Sigmoid colon (tissue), 4 donors: ENCODE measurements around the gene MROH2A.

ENCODE experiments used
- POLR2A ChIP-seq, 2 donors: fragments of 450-650 bp; IDR thresholded peaks; one replicate each; pipeline ENCODE4 v1.6.1; 2016; ENCODE audit warnings: antibody characterized with exemption in 2 of 2, mild to moderate bottlenecking in 2 of 2, moderate library complexity in 2 of 2
- POLR2AphosphoS5 ChIP-seq, 4 donors: sonication (generic); formaldehyde crosslinking; IDR thresholded peaks; one replicate each; pipeline ENCODE4 v1.6.1; 2017; ENCODE audit warnings: antibody characterized with exemption in 4 of 4
- TF ChIP-seq, protein P1 (sequence below), 4 experiments: fragments of 450-650 bp in 3 of 4; fragments of 200-600 bp in 1 of 4; IDR thresholded peaks; one replicate each; pipeline ENCODE4 v1.5.1; 2016 to 2019; ENCODE audit warnings: antibody characterized with exemption in 4 of 4, mild to moderate bottlenecking in 3 of 4, moderate library complexity in 2 of 4

DNA sequence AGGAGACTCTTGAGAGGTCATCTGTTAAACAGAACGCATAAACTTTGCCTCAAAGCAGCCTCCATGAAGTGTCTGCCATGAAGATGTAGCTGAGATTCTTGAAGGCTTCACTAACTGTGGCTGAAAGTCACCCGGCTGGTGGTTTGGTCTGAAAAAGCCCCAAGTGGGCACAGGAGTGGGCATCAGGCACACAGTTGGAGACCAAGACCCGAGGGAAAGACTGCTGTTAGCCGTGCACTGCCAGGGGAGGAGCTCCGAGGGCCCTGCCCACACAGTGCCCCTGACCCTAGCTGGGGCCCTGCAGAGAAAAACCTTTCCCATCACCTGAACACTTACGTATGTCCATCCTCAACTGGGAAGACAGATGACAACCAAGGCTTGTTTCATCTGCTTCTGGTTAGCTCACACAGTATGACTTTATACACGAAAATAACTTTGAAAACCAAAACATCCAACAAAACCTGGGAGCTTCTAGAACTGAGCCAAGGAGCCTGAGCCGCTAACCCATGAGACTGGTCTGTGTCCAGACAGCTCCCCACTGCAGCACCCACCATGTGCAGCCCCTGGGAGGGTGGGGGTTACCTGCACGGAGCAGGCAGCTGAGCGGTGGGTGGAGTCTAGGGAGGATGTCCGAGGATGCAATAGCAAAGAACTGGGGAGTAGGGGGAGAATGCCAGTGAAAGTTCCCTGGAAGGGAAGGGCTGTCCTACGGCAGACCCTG lies 60.8 kb downstream of the MROH2A start:
- TF ChIP-seq, protein P1, sequence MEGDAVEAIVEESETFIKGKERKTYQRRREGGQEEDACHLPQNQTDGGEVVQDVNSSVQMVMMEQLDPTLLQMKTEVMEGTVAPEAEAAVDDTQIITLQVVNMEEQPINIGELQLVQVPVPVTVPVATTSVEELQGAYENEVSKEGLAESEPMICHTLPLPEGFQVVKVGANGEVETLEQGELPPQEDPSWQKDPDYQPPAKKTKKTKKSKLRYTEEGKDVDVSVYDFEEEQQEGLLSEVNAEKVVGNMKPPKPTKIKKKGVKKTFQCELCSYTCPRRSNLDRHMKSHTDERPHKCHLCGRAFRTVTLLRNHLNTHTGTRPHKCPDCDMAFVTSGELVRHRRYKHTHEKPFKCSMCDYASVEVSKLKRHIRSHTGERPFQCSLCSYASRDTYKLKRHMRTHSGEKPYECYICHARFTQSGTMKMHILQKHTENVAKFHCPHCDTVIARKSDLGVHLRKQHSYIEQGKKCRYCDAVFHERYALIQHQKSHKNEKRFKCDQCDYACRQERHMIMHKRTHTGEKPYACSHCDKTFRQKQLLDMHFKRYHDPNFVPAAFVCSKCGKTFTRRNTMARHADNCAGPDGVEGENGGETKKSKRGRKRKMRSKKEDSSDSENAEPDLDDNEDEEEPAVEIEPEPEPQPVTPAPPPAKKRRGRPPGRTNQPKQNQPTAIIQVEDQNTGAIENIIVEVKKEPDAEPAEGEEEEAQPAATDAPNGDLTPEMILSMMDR (IDR thresholded peaks at IDR 0.05): no peak
- TF ChIP-seq POLR2AphosphoS5 (IDR thresholded peaks at IDR 0.05) (no peak), POLR2A (IDR thresholded peaks at IDR 0.05) (no peak)
